ENCODE results near the gene MCL1. TPM values are rescaled to one million over a fixed set of nuclear protein-coding genes. Genes with fewer than 3 reads are reported as not detected.

The MCL1 gene
- total RNA-seq, 1 experiment from 2014 or later: 126 TPM

GRCh38 chr1:150579945-150580642 lies 684 bp upstream of the MCL1 start:
- DNase-seq (ENCODE audit: low read depth, low spot score) (no peak), ATAC-seq (no peak; the same call in 1 of the 2 replicates)
- Histone ChIP-seq H3K27me3 (ENCODE audit: control insufficient read depth, insufficient read depth, low read length) (no peaks in the 10 kb centered on the region), H3K4me3 (ENCODE audit: low read depth in 2 of 2, low read length in 2 of 2) (peak overlapping the region; percentile 72 to 100), H3K9me3 (ENCODE audit: control insufficient read depth, insufficient read depth, low read depth, low read length) (no peaks in the 10 kb centered on the region), H3K4me1 (ENCODE audit: control insufficient read depth, insufficient read depth, low read length) (peaks cover 10% of the 10 kb centered on the region), H3K27ac (ENCODE audit: low read length) (peak overlapping the region; percentile 98), H3K36me3 (ENCODE audit: control insufficient read depth, insufficient read depth, low read length) (peaks cover 37% of the 10 kb centered on the region)
- CTCF ChIA-PET: interaction anchor here (1.0 to 1.5 kb wide), 3 partner anchors 13 to 41 kb away, joined by 3 to 10 read pairs (median 4); no protein-coding TSS in a partner anchor
- in situ Hi-C loops (cut with HindIII; ENCODE audit: low pct_unique_long_range_greater_than_20kb, low sequenced_read_pairs): no loop called here
- TF ChIP-seq POLR2AphosphoS5 (IDR thresholded peaks at IDR 0.05; ENCODE audit: low read depth, low read length): no peak
- TF ChIP-seq SIN3A (IDR thresholded peaks at IDR 0.05; ENCODE audit: borderline replicate concordance, insufficient read depth, low read depth, low read length): no peak
- no peak for TF ChIP-seq TCF7L2 (IDR thresholded peaks at IDR 0.05; ENCODE audit: low read depth, low read length)
- no peak for TF ChIP-seq REST (IDR thresholded peaks at IDR 0.05; ENCODE audit: insufficient read depth in 1 of 2, low read depth in 2 of 2, low read length in 1 of 2)
- no peak for TF ChIP-seq CTCF (IDR thresholded peaks at IDR 0.05)
- intact Hi-C loops (cut with micrococcal nuclease; ENCODE audit: unreplicated experiment): loop anchor here (5.0 kb wide), 1 partner anchor 32 kb away; no protein-coding TSS in a partner anchor
- BruUV-seq (replicated peaks): TSS peak; percentile 98
- POLR2A ChIA-PET: interaction anchor here (0.5 to 1.6 kb wide), 17 partner anchors 10 to 1038 kb away, joined by 3 to 10 read pairs (median 5); partner anchors contain the start of gene ENSA

GRCh38 chr1:150578272-150579109 lies 919 bp downstream of the MCL1 start:
- H3K36me3 ChIP-seq (ENCODE audit: control insufficient read depth, insufficient read depth, low read length): peaks cover 46% of the 10 kb centered on the region
- H3K4me3 ChIP-seq (ENCODE audit: low read depth in 2 of 2, low read length in 2 of 2): peak overlapping the region; percentile 99 to 100
- no peaks in the 10 kb centered on the region for H3K27me3 ChIP-seq (ENCODE audit: control insufficient read depth, insufficient read depth, low read length)
- ATAC-seq: peak; percentile 11
- intact Hi-C loops (cut with micrococcal nuclease; ENCODE audit: unreplicated experiment) (loop anchor here (5.0 kb wide), 1 partner anchor 34 kb away; no protein-coding TSS in a partner anchor), in situ Hi-C loops (cut with HindIII; ENCODE audit: low pct_unique_long_range_greater_than_20kb, low sequenced_read_pairs) (no loop called here)
- ChIA-PET CTCF (interaction anchor here (0.7 kb wide), 2 partner anchors 42 to 156 kb away, joined by 4 to 8 read pairs; no protein-coding TSS in a partner anchor), POLR2A (interaction anchor here (0.5 to 1.6 kb wide), 9 partner anchors 8 to 58 kb away, joined by 3 to 15 read pairs (median 8); partner anchors contain the start of gene ENSA)
- no peak for TF ChIP-seq REST (IDR thresholded peaks at IDR 0.05; ENCODE audit: insufficient read depth in 1 of 2, low read depth in 2 of 2, low read length in 1 of 2)
- TF ChIP-seq SIN3A (IDR thresholded peaks at IDR 0.05; ENCODE audit: borderline replicate concordance, insufficient read depth, low read depth, low read length): no peak
- TF ChIP-seq TCF7L2 (IDR thresholded peaks at IDR 0.05; ENCODE audit: low read depth, low read length): no peak
- no peak for TF ChIP-seq POLR2AphosphoS5 (IDR thresholded peaks at IDR 0.05; ENCODE audit: low read depth, low read length)
- no peak for TF ChIP-seq CTCF (IDR thresholded peaks at IDR 0.05)
- H3K9me3 ChIP-seq (ENCODE audit: control insufficient read depth, insufficient read depth, low read depth, low read length): no peaks in the 10 kb centered on the region
- no peak for DNase-seq (ENCODE audit: low read depth, low spot score)
- BruUV-seq (replicated peaks): no TSS peak
- peaks cover 22% of the 10 kb centered on the region for H3K4me1 ChIP-seq (ENCODE audit: control insufficient read depth, insufficient read depth, low read length)
- peak overlapping the region; percentile 95 for H3K27ac ChIP-seq (ENCODE audit: low read length)

Data from Panc1 (cell line).